HG03442 (cell line): ENCODE measurements around the gene SIRT6.
"Not testable (repeated sequence)": the region's sequence is repeated elsewhere in the genome, so short reads cannot be mapped to it uniquely, and the experiment has no call there.

Experiments used
- ATAC-seq: cut with Tn5 transposase; IDR thresholded peaks from one replicate; pipeline ENCODE4 v1.9.1; 2021; ENCODE audit warnings: mild to moderate bottlenecking, moderate library complexity; ENCODE audit not compliant: unreplicated experiment

Gene SIRT6

DNA sequence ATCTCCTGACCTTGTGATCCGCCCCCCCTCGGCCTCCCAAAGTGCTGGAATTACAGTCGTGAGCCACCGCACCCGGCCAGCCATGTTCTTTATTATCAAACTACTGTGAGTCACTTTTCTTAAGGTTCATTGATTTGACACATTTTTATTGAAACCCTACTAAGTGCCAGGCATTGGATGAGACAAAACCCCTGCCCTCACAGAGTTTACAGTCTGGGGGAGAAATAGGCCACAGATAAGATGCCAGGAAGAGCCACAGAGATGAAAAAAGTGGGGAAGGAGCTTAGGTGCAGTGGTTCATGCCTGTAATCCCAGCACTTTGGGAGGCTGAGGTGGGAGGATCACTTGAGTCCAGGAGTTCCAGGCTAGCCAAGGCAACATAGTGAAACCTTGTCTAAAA is 43.9 kb downstream of the SIRT6 start:
- no peak for ATAC-seq

DNA sequence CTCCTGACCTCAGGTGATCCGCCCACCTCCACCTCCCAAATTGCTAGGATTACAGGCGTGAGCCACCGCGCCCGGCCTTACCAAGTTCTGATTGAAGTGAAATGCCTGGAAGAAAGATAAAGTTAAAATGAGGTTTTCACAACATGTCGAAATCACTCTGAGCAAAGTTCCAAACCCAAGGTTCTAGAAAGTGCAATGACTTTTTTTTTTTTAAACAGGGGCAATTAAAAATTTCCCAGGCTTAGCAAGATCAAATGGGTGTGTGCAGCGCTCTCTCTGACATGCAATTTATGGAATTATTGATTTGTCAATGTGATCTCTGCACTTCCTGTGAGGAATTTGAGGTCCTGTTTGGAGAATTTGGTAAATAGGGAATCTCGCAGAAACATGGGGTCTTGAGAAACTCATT is 45.7 kb downstream of the SIRT6 start:
- ATAC-seq, result no peak

DNA sequence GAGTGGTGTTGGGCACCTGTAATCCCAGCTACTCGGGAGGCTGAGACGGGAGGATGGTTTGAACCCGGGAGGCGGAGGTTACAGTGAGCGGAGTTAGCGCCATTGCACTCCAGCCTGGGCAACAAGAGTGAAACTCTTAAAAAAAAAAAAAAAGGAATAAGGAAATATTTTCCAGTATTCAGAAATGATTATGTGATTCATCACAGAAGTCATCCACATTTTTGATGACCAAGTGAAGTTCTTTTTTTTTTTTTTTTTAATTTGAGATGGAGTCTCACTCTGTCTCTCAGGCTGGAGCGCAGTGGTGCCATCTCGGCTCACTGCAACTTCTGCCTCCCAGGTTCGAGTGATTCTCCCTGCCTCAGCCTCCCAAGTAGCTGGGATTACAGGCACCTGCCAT is 47.0 kb downstream of the SIRT6 start:
- not testable (repeated sequence) for ATAC-seq

DNA sequence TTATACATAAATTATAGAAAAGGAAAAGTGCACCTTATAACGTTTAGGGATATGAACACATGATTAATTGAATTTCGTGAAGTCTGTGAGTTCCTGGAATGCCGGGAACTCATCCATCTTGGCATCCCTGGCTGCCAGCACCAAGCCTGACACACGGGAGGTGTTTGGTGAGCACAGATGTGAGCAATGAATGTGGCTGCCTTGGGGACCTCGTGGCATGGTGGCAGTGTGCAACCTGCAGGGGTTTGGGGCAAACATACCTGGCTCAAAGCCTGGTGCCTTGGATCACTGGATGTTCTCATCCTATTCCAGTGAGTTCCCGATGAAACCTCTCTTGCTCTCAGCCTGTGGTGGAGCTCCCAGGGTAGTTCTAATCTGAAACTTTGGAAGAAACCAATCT is 48.0 kb downstream of the SIRT6 start:
- no peak for ATAC-seq

DNA sequence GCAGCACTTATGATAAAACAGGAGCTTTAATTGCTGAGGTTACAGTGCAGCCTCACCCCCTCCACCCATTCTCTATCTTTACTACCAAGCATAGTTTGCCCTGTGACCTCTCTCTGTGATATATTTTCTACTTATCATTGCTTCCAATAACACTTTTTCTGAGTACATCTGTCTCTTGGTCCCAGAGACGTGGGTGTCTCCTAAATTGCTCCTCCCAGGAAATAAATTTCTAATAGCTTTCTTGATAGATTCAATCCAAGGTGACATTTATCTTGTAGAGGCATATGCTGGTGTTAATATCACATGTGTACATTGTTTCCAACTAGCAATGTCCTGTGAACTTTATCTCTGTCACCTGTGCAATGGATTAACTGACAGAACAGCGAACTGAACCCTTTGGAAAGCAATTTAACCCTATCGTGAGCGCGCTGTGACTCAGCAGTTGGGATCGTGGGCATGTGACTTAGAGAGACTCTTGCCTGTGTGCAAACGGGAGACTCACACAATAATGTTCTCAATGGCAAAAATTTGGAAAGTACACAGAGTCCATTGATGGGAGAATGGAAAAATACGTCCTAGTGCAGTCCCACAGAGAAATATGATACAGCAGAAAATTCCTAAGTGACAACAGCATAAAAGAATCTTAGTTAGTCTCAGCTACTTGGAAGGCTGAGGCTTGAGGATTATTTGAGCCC is 51.5 kb downstream of the SIRT6 start:
- ATAC-seq, result no peak

DNA sequence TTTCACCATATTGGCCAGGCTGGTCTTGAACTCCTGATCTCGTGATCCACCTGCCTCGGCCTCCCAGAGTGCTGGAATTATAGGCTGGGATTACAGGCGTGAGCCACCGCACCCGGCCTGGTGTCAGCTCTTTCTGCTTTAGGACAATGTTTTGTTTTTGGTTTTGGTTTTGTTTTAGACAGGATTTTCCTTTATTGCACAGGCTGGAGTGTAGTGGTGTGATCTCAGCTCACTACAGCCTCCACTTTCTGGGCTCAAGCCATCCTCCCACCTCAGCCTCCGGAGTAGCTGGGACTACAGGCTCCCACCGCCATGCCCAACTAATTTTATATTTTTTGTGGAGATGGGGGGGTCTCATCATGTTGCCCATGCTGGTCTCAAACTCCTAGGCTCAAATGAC is 53.3 kb downstream of the SIRT6 start:
- ATAC-seq, result not testable (repeated sequence)

DNA sequence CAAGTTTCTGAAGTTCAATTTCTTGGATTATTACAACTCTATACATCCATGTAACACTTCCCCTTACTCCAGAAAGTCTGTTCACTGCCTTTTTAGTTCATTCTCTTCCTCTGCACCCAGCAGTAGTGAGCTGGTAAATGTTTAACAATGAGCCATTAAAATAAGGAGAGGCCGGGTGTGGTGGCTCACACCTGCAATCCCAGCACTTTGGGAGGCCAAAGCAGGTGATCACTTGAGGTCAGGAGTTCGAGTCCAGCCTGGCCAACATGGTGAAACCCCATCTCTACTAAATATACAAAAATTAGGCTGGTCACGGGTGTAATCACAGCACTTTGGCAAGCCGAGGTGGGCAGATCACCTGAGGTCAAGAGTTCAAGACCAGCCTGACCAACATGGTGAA is 55.0 kb downstream of the SIRT6 start:
- not testable (repeated sequence) for ATAC-seq

DNA sequence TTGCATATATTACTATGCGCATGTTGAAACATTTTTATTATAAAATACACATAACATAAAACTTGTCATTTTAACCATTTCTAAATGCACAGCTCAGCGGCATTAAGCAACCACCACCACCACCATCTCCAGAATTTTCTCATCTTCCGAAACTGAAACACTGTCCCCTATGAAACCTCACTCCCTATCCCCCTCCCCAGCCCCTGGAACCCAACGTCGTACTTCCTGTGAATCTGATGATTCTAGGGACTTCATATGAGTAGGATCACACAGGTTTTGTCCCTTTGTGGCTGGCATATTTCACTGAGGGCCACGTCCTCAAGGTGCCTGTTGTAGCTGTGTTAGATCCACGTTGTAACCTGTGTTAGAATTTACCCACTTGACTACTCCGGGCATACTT is 57.7 kb downstream of the SIRT6 start:
- ATAC-seq, result no peak
